K562 (cell line): Measurements from ENCODE around the gene LMCD1. TPM values are rescaled to one million over a fixed set of nuclear protein-coding genes. Genes with fewer than 3 reads are reported as not detected.

ENCODE experiments used
- ATAC-seq: fragments of 200-7000 bp; cut with Tn5 transposase; 3 replicates; pipeline ENCODE4 v1.9.1; 2020; ENCODE audit warnings: moderate library complexity
- BruUV-seq: library from RNA; stranded (reverse); fragments of 400-500 nt; replicated peaks from 2 replicates; lab custom pipeline; 2021; lab: Mats Ljungman, UMichigan
- CTCF ChIA-PET: fragments of 300-600 bp; formaldehyde crosslinking; extraction: SDS; loops from one replicate; lab custom pipeline; 2021; ENCODE audit warnings: low intra/inter-chr PET ratio; lab: Yijun Ruan, JAX
- POLR2A ChIA-PET: fragments of 300-600, 350-650 bp; sonication (Branson Sonifier 250); formaldehyde crosslinking; extraction: SDS; loops from one replicate; lab custom pipeline; 2021; ENCODE audit warnings: antibody characterized with exemption, inconsistent platforms; lab: Yijun Ruan, JAX
- DNase-seq, 4 experiments: peaks; one replicate each; pipeline versions ENCODE4 v3.0.0 to v3.0.0-alpha.2; 2011 to 2018; ENCODE audit warnings: low spot score in 3 of 4, mixed read lengths in 3 of 4; ENCODE audit errors: extremely low read depth in 1 of 4
- FAIRE-seq: peaks from 2 replicates; lab custom pipeline; 2011; peaks lifted over from hg19 to GRCh38; lab: Jason Lieb, UNC
- H2AFZ ChIP-seq: 2 replicates; pipeline ENCODE4 v1.6.0; 2011; ENCODE audit warnings: low read depth, low read length, control low read depth, inconsistent platforms
- H3K27ac ChIP-seq: fragments of 200-600 bp; 3 replicates; pipeline ENCODE4 v1.8.0; 2011; ENCODE audit warnings: low read depth, mild to moderate bottlenecking, control low read depth, inconsistent platforms, low read length, moderate library complexity, mixed read lengths; ENCODE audit errors: extremely low read depth
- H3K27me3 ChIP-seq, 2 experiments: fragments of 300-600 bp in 1 of 2; 2 replicates in 1 of 2; 3 replicates in 1 of 2; pipeline versions ENCODE4 v1.6.0 to v1.8.0; 2011; ENCODE audit warnings: inconsistent platforms in 2 of 2, low read length in 2 of 2, mild to moderate bottlenecking in 1 of 2, mixed read lengths in 1 of 2, moderate library complexity in 1 of 2; ENCODE audit not compliant: control insufficient read depth in 2 of 2, insufficient read depth in 2 of 2
- H3K36me3 ChIP-seq: fragments of 300-600 bp; 3 replicates; pipeline ENCODE4 v1.8.0; 2011; ENCODE audit warnings: mild to moderate bottlenecking, low read length, inconsistent platforms; ENCODE audit not compliant: control insufficient read depth, insufficient read depth
- H3K4me1 ChIP-seq, 2 experiments: fragments of 200-600 bp in 1 of 2; replicated peaks in 1 of 2; 2 replicates in 1 of 2; 3 replicates in 1 of 2; pipeline versions ENCODE4 v1.5.1 to v1.8.0; 2011; ENCODE audit warnings: inconsistent platforms in 2 of 2, low read length in 2 of 2, mild to moderate bottlenecking in 1 of 2, mixed read lengths in 1 of 2, moderate library complexity in 1 of 2; ENCODE audit not compliant: control insufficient read depth in 2 of 2, insufficient read depth in 2 of 2
- H3K4me2 ChIP-seq: 2 replicates; pipeline ENCODE4 v1.6.1; 2011; ENCODE audit warnings: low read length, control low read depth, inconsistent platforms, mixed read lengths; ENCODE audit not compliant: insufficient read depth
- H3K4me3 ChIP-seq: fragments of 200-600 bp; sonication (generic), shearing (Covaris generic); 2 replicates; pipeline ENCODE4 v1.5.1; 2016; ENCODE audit warnings: control low read depth, inconsistent platforms
- H3K79me2 ChIP-seq: fragments of 200-600 bp; 3 replicates; pipeline ENCODE4 v1.8.0; 2011; ENCODE audit warnings: low read length, inconsistent platforms; ENCODE audit not compliant: control insufficient read depth, insufficient read depth
- H3K9ac ChIP-seq, 2 experiments: 2 replicates each; pipeline versions ENCODE4 v1.6.0 to v1.6.1; 2011; ENCODE audit warnings: low read depth in 2 of 2, low read length in 2 of 2, control low read depth in 1 of 2, inconsistent platforms in 1 of 2, mild to moderate bottlenecking in 1 of 2, mixed read lengths in 1 of 2; ENCODE audit not compliant: insufficient read depth in 1 of 2
- H3K9me1 ChIP-seq: one replicate; pipeline ENCODE4 v1.6.0; 2011; ENCODE audit warnings: inconsistent platforms, mild to moderate bottlenecking, low read length, moderate library complexity; ENCODE audit not compliant: control insufficient read depth, insufficient read depth
- H3K9me3 ChIP-seq: replicated peaks from 2 replicates; pipeline ENCODE4 v1.5.1; 2011; ENCODE audit warnings: low read depth, low read length, inconsistent platforms; ENCODE audit not compliant: control insufficient read depth, insufficient read depth
- H4K20me1 ChIP-seq: replicated peaks from 2 replicates; pipeline ENCODE4 v1.6.1; 2011; ENCODE audit warnings: low read length, inconsistent platforms, mixed read lengths; ENCODE audit not compliant: control insufficient read depth, insufficient read depth
- BACH1 ChIP-seq: fragments of 200-800 bp; sonication (Bioruptor generic); IDR thresholded peaks from 2 replicates; pipeline ENCODE4 v1.6.1; 2016; ENCODE audit warnings: missing genetic modification characterization, missing compliant biosample characterization
- CBFA2T3 ChIP-seq: fragments of 450-650 bp; IDR thresholded peaks from 2 replicates; pipeline ENCODE4 v1.6.1; 2017
- HSF4 ChIP-seq: fragments of 250-450 bp; sonication (Bioruptor Pico); IDR thresholded peaks from 2 replicates; pipeline ENCODE4 v2.1.2; 2022; ENCODE audit warnings: mild to moderate bottlenecking, moderate library complexity, borderline replicate concordance
- POLR2A ChIP-seq: fragments of 450-650 bp; conservative IDR thresholded peaks from 2 replicates; pipeline ENCODE4 v1.6.1; 2016
- PTRF ChIP-seq: fragments of 450-650 bp; IDR thresholded peaks from 2 replicates; pipeline ENCODE4 v1.6.1; 2016; ENCODE audit warnings: mild to moderate bottlenecking, missing genetic modification characterization, missing compliant biosample characterization
- PYGO2 ChIP-seq: fragments of 450-650 bp; IDR thresholded peaks from 2 replicates; pipeline ENCODE4 v1.6.1; 2016; ENCODE audit warnings: mild to moderate bottlenecking, missing genetic modification characterization, moderate library complexity, missing compliant biosample characterization
- SRSF1 ChIP-seq: fragments of 200-400 bp; formaldehyde crosslinking; IDR thresholded peaks from 2 replicates; pipeline ENCODE4 v1.6.1; 2017; ENCODE audit warnings: mild to moderate bottlenecking, low read depth, low read length, moderate library complexity
- TAF9B ChIP-seq: fragments of 450-650 bp; IDR thresholded peaks from 2 replicates; pipeline ENCODE4 v1.6.1; 2018; ENCODE audit warnings: mild to moderate bottlenecking; ENCODE audit not compliant: partially characterized antibody
- ZNF140 ChIP-seq: fragments of 250-450 bp; sonication (Bioruptor Pico); IDR thresholded peaks from 2 replicates; pipeline ENCODE4 v1.8.0; 2021; ENCODE audit warnings: moderate library complexity, mild to moderate bottlenecking, inconsistent platforms
- ZNF583 ChIP-seq: fragments of 250-450 bp; sonication (Bioruptor Pico); IDR thresholded peaks from 2 replicates; pipeline ENCODE4 v1.4.0; 2020
- ZNF707 ChIP-seq: fragments of 250-450 bp; sonication (Bioruptor Pico); conservative IDR thresholded peaks from 2 replicates; pipeline ENCODE4 v1.8.0; 2022; ENCODE audit warnings: inconsistent platforms, mild to moderate bottlenecking, moderate library complexity
- WGBS: fragments of 100-300 bp; shearing (Covaris generic); methylation state at CpG from one replicate; pipeline ENCODE4 v1.1.6; 2016; ENCODE audit warnings: low coverage, mixed read lengths; ENCODE audit not compliant: insufficient coverage; ENCODE audit errors: missing lambda C conversion rate; 5-methylcytosine and 5-hydroxymethylcytosine counted together
- in situ Hi-C: fragments of 300-500 bp; cut with MboI; formaldehyde crosslinking; loops from 4 replicates; pipeline ENCODE4 v1.15.0; 2018; ENCODE audit warnings: inconsistent platforms, mixed read lengths
- intact Hi-C: fragments of 100-400 bp; cut with micrococcal nuclease; formaldehyde crosslinking; loops from 2 replicates; pipeline ENCODE4 v1.14.2; 2022
- polyA plus RNA-seq, 8 experiments: library from polyadenylated mRNA; depleted of rRNA in 4 of 8; stranded (reverse) in 5 of 8; unstranded in 3 of 8; fragments of >200 nt; fragmentation: Nextera tagmentation in 2 of 8; fragmentation: Illumina TruSeq in 1 of 8; extraction: Ambion mirVana in 2 of 8; extraction: Trizol in 1 of 8; gene quantifications; 2 replicates each; pipeline versions ENCODE4 v1.2.1 to v1.2.3, GENCODE V29; 2011 to 2014; ENCODE audit warnings: inconsistent platforms in 1 of 8, missing spikeins in 1 of 8
- total RNA-seq, 7 experiments: library from RNA; depleted of rRNA in 6 of 7; stranded (reverse); fragments of >200 nt in 6 of 7; fragmentation: Illumina TruSeq in 2 of 7; extraction: Trizol in 2 of 7; gene quantifications; 2 replicates each; pipeline versions ENCODE4 v1.2.1 to v1.2.3, GENCODE V29; 2011 to 2021; ENCODE audit warnings: low replicate concordance in 1 of 7
- TF ChIP-seq, protein P1 (sequence below): fragments of 200-800 bp; sonication (Bioruptor generic); IDR thresholded peaks from 2 replicates; pipeline ENCODE4 v1.6.1; 2017; ENCODE audit warnings: missing genetic modification characterization, missing compliant biosample characterization
- TF ChIP-seq, protein P2 (sequence below), 2 experiments: fragments of 450-650 bp in 1 of 2; sonication (generic) in 1 of 2; formaldehyde crosslinking in 1 of 2; IDR thresholded peaks in 1 of 2; conservative IDR thresholded peaks in 1 of 2; 2 replicates each; pipeline versions ENCODE4 v1.6.1 to v1.8.1; 2016 to 2023; ENCODE audit warnings: mild to moderate bottlenecking in 2 of 2, moderate library complexity in 2 of 2, inconsistent platforms in 1 of 2, missing genetic modification reagents in 1 of 2
- TF ChIP-seq, protein P3 (sequence below): fragments of 250-450 bp; sonication (Bioruptor Pico); IDR thresholded peaks from 2 replicates; pipeline ENCODE4 v1.4.0; 2020; ENCODE audit warnings: mild to moderate bottlenecking, moderate library complexity
- TF ChIP-seq, protein P4 (sequence below): fragments of 250-450 bp; sonication (Bioruptor Pico); IDR thresholded peaks from 2 replicates; pipeline ENCODE4 v1.5.0; 2022; ENCODE audit warnings: mild to moderate bottlenecking

Gene LMCD1
- total and polyA plus RNA-seq, 9 of the 15 experiments (the other 6 are each of a cell fraction or from before 2014, with no cell fraction given) = 0.60 TPM; not detected in 8

DNA sequence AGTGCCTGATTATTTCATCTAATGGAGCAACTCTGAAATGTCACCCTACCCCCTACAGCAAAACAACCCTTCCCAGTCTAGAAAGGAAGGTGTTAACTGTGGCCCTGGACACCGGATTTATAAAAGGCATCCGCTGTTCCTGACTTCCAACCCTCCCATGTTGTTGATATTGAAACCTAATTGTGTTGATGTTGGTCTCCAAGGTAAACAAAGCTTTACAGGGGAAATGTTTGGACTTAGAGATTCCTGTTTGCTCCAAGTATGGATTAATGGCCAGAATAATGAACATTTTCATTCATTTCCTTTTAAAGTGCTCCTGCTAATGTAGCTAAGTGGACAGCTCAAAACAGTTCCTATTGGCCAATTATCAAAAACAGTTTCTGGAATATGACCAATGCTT lies 19.4 kb upstream of the LMCD1 start:
- no peaks in the 10 kb centered on the region for H3K9me1 ChIP-seq
- FAIRE-seq = no peak
- TF ChIP-seq POLR2A = no peak
- TF ChIP-seq ZNF583 (CRISPR knock-in tag) = no peak
- TF ChIP-seq TAF9B = no peak
- TF ChIP-seq, protein P1, sequence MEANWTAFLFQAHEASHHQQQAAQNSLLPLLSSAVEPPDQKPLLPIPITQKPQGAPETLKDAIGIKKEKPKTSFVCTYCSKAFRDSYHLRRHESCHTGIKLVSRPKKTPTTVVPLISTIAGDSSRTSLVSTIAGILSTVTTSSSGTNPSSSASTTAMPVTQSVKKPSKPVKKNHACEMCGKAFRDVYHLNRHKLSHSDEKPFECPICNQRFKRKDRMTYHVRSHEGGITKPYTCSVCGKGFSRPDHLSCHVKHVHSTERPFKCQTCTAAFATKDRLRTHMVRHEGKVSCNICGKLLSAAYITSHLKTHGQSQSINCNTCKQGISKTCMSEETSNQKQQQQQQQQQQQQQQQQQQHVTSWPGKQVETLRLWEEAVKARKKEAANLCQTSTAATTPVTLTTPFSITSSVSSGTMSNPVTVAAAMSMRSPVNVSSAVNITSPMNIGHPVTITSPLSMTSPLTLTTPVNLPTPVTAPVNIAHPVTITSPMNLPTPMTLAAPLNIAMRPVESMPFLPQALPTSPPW (CRISPR knock-in tag) = no peak
- no peak for TF ChIP-seq PYGO2 (tag)
- TF ChIP-seq BACH1 = no peak
- no peak for TF ChIP-seq ZNF707 (CRISPR knock-in tag)
- TF ChIP-seq, protein P2, sequence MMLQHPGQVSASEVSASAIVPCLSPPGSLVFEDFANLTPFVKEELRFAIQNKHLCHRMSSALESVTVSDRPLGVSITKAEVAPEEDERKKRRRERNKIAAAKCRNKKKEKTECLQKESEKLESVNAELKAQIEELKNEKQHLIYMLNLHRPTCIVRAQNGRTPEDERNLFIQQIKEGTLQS (IDR thresholded peaks at IDR 0.05) = no peak
- TF ChIP-seq, protein P2 (CRISPR knock-in tag; conservative IDR thresholded peaks at IDR 0.05) = no peak
- TF ChIP-seq ZNF140 (CRISPR knock-in tag) = no peak
- TF ChIP-seq, protein P3, sequence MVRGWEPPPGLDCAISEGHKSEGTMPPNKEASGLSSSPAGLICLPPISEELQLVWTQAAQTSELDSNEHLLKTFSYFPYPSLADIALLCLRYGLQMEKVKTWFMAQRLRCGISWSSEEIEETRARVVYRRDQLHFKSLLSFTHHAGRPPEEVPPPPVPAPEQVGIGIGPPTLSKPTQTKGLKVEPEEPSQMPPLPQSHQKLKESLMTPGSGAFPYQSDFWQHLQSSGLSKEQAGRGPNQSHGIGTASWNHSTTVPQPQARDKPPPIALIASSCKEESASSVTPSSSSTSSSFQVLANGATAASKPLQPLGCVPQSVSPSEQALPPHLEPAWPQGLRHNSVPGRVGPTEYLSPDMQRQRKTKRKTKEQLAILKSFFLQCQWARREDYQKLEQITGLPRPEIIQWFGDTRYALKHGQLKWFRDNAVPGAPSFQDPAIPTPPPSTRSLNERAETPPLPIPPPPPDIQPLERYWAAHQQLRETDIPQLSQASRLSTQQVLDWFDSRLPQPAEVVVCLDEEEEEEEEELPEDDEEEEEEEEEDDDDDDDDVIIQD (CRISPR knock-in tag) = no peak
- no peak for TF ChIP-seq CBFA2T3
- no peak for TF ChIP-seq HSF4 (CRISPR knock-in tag)
- TF ChIP-seq, protein P4, sequence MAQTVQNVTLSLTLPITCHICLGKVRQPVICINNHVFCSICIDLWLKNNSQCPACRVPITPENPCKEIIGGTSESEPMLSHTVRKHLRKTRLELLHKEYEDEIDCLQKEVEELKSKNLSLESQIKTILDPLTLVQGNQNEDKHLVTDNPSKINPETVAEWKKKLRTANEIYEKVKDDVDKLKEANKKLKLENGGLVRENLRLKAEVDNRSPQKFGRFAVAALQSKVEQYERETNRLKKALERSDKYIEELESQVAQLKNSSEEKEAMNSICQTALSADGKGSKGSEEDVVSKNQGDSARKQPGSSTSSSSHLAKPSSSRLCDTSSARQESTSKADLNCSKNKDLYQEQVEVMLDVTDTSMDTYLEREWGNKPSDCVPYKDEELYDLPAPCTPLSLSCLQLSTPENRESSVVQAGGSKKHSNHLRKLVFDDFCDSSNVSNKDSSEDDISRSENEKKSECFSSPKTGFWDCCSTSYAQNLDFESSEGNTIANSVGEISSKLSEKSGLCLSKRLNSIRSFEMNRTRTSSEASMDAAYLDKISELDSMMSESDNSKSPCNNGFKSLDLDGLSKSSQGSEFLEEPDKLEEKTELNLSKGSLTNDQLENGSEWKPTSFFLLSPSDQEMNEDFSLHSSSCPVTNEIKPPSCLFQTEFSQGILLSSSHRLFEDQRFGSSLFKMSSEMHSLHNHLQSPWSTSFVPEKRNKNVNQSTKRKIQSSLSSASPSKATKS (CRISPR knock-in tag) = no peak
- no peak for TF ChIP-seq PTRF
- TF ChIP-seq SRSF1 = no peak
- TF ChIP-seq, all 486 proteins: peak for 0
- Histone ChIP-seq H3K36me3 (no peaks in the 10 kb centered on the region), H3K27ac (no peak overlapping the region), H4K20me1 (no peaks in the 10 kb centered on the region), H3K4me2 (no peak overlapping the region), H2AFZ (no peak overlapping the region), H3K79me2 (no peaks in the 10 kb centered on the region), H3K9me3 (no peaks in the 10 kb centered on the region), H3K9ac (no peak overlapping the region), H3K27me3 (no peaks in the 10 kb centered on the region), H3K4me3 (no peak overlapping the region), H3K4me1 (no peaks in the 10 kb centered on the region)
- WGBS = 0% methylated on average over 2 of the region's 2 CpGs
- ChIA-PET POLR2A (interaction anchor here (1.0 kb wide), 1 partner anchor 12 kb away, joined by 3 read pairs; no protein-coding TSS in a partner anchor), CTCF (no interaction called here)
- no peak for DNase-seq
- no TSS peak for BruUV-seq
- in situ Hi-C loops (no loop called here), intact Hi-C loops (no loop called here)
- no peak for ATAC-seq
